HG03196 (cell line): Measurements from ENCODE around the gene DMGDH.

Experiments
- ATAC-seq: cut with Tn5 transposase; IDR thresholded peaks from one replicate; pipeline ENCODE4 v1.9.1; 2021; ENCODE audit not compliant: unreplicated experiment

Gene DMGDH

GRCh38 chr5:79074641-79075040 lies 5.2 kb upstream of the DMGDH start:
- ATAC-seq = no peak

- no peak for ATAC-seq
Observed at GRCh38 chr5:79070350-79070667, 835 bp upstream of the DMGDH start.

- no peak for ATAC-seq
Observed at GRCh38 chr5:79062436-79062835, 7.0 kb downstream of the DMGDH start.

- ATAC-seq = no peak
Observed at GRCh38 chr5:79059674-79060073, 9.8 kb downstream of the DMGDH start.

- no peak for ATAC-seq
Observed at GRCh38 chr5:79056847-79057246, 12.6 kb downstream of the DMGDH start.

GRCh38 chr5:79055017-79055416 lies 14.5 kb downstream of the DMGDH start:
- no peak for ATAC-seq

GRCh38 chr5:79053321-79053720 lies 16.2 kb downstream of the DMGDH start:
- no peak for ATAC-seq

- no peak for ATAC-seq
Observed at GRCh38 chr5:79050498-79050897, 19.0 kb downstream of the DMGDH start.

GRCh38 chr5:79048437-79048836 lies 21.0 kb downstream of the DMGDH start:
- no peak for ATAC-seq

- no peak for ATAC-seq
Observed at GRCh38 chr5:79047199-79047598, 22.3 kb downstream of the DMGDH start.

GRCh38 chr5:79042188-79042587 lies 27.3 kb downstream of the DMGDH start:
- no peak for ATAC-seq

GRCh38 chr5:79036769-79037168 lies 32.7 kb downstream of the DMGDH start:
- no peak for ATAC-seq

GRCh38 chr5:79035237-79035636 lies 34.2 kb downstream of the DMGDH start:
- ATAC-seq = no peak

GRCh38 chr5:79032782-79033181 lies 36.7 kb downstream of the DMGDH start:
- ATAC-seq = no peak

- no peak for ATAC-seq
Observed at GRCh38 chr5:79032031-79032695, 37.3 kb downstream of the DMGDH start.

GRCh38 chr5:79031485-79031867 lies 38.0 kb downstream of the DMGDH start:
- no peak for ATAC-seq

GRCh38 chr5:79030663-79031484 lies 38.6 kb downstream of the DMGDH start:
- no peak for ATAC-seq

- ATAC-seq = no peak
Observed at GRCh38 chr5:79025054-79025472, 44.4 kb downstream of the DMGDH start.

- ATAC-seq = no peak
Observed at GRCh38 chr5:79023947-79024346, 45.5 kb downstream of the DMGDH start.

- ATAC-seq = no peak
Observed at GRCh38 chr5:79023348-79023747, 46.1 kb downstream of the DMGDH start.

GRCh38 chr5:79022771-79023170 lies 46.7 kb downstream of the DMGDH start:
- no peak for ATAC-seq

GRCh38 chr5:79021753-79022152 lies 47.7 kb downstream of the DMGDH start:
- ATAC-seq = no peak
